Smooth muscle cell (in vitro differentiated cells): Measurements from ENCODE around the gene PHKA1. TPM values are rescaled to one million over a fixed set of nuclear protein-coding genes. Genes with fewer than 3 reads are reported as not detected.
"Not testable (repeated sequence)": the region's sequence is repeated elsewhere in the genome, so short reads cannot be mapped to it uniquely, and the experiment has no call there.

ENCODE experiments used
- DNase-seq: peaks from one replicate; lab custom pipeline; 2025; ENCODE audit not compliant: unreplicated experiment; lab: John Stamatoyannopoulos, UW
- H2AFZ ChIP-seq: fragments of 200-600 bp; sonication (generic); 2 replicates; pipeline ENCODE4 v1.6.0; 2016; ENCODE audit warnings: antibody characterized with exemption, low read depth, mild to moderate bottlenecking
- H3F3A ChIP-seq: fragments of 200-600 bp; sonication (generic); 2 replicates; pipeline ENCODE4 v1.6.0; 2017; ENCODE audit warnings: antibody characterized with exemption, low read depth
- H3K27ac ChIP-seq: fragments of 200-600 bp; sonication (generic); 2 replicates; pipeline ENCODE4 v1.5.1; 2016; ENCODE audit warnings: low read depth, mild to moderate bottlenecking
- H3K27me3 ChIP-seq: fragments of 200-600 bp; sonication (generic); 2 replicates; pipeline ENCODE4 v1.6.1; 2016; ENCODE audit warnings: low read depth, mild to moderate bottlenecking
- H3K36me3 ChIP-seq: fragments of 200-600 bp; sonication (generic); 2 replicates; pipeline ENCODE4 v1.5.1; 2016; ENCODE audit warnings: low read depth
- H3K4me1 ChIP-seq: fragments of 200-600 bp; sonication (generic); 2 replicates; pipeline ENCODE4 v1.5.1; 2016; ENCODE audit warnings: low read depth
- H3K4me2 ChIP-seq: fragments of 200-600 bp; sonication (generic); 2 replicates; pipeline ENCODE4 v1.6.0; 2016; ENCODE audit warnings: mild to moderate bottlenecking
- H3K4me3 ChIP-seq: fragments of 200-600 bp; sonication (generic); 2 replicates; pipeline ENCODE4 v1.5.1; 2016; ENCODE audit warnings: mild to moderate bottlenecking
- H3K79me2 ChIP-seq: fragments of 200-600 bp; sonication (generic); 2 replicates; pipeline ENCODE4 v1.6.0; 2016; ENCODE audit warnings: low read depth, mild to moderate bottlenecking
- H3K9ac ChIP-seq: fragments of 200-600 bp; sonication (generic); 2 replicates; pipeline ENCODE4 v1.6.0; 2016; ENCODE audit warnings: low read depth
- H3K9me3 ChIP-seq: fragments of 200-600 bp; sonication (generic); replicated peaks from 2 replicates; pipeline ENCODE4 v1.5.1; 2016; ENCODE audit warnings: low read depth
- H4K20me1 ChIP-seq: fragments of 200-600 bp; sonication (generic); 2 replicates; pipeline ENCODE4 v1.6.0; 2016; ENCODE audit warnings: low read depth
- CTCF ChIP-seq: fragments of 200-600 bp; sonication (generic); IDR thresholded peaks from 2 replicates; pipeline ENCODE4 v1.5.1; 2017; ENCODE audit warnings: borderline replicate concordance, mild to moderate bottlenecking, antibody characterized with exemption; ENCODE audit not compliant: insufficient read depth, poor library complexity, severe bottlenecking
- WGBS: methylation state at CpG from one replicate; pipeline ENCODE4 v1.1.7; 2016; ENCODE audit warnings: low lambda C conversion rate; 5-methylcytosine and 5-hydroxymethylcytosine counted together
- polyA plus RNA-seq: library from polyadenylated mRNA; unstranded; fragments of >200 nt; fragmentation: Nextera tagmentation; extraction: Ambion mirVana; gene quantifications from 2 replicates; pipeline ENCODE4 v1.2.1, GENCODE V29; 2016
- total RNA-seq: library from RNA; depleted of rRNA; stranded (reverse); fragments of >200 nt; gene quantifications from 2 replicates; pipeline ENCODE4 v1.2.3, GENCODE V29; 2014

PHKA1 gene
- total and polyA plus RNA-seq, 2 experiments from 2014 or later = 4.5 to 7.9 TPM

DNA sequence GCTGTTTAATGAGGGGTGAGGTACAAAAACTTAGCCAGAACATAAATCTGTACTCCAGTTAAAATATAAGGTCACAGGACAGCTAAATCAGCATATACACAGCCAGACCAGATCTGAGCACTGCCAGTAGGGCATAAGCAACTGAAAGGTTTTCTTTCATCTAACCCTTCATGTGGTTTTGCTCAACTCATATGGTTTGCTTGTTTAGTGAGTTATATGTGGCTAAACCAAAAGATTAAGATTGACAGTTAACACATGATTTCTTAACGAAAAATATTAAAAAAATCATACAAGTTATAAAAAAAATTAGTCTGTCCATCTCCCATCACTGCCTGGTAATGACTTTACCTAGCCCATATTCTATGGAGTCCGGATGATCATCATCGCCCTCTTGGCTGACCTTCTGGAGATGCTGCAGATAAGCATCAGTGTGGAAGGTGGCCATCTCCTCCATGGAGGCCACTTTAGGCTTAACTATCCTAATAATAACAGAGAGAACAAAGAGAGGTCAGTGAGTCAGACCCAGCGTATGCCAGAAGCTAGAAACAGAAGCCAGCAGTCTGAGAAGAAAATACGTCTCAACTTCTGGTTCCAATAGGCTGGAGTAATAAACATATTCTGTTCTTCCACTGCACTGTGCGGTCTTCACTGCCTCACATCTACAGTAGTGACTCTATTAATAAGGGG is 145.6 kb downstream of the PHKA1 start:
- no peak overlapping the region for H3K4me3 ChIP-seq
- DNase-seq = no peak
- H3K27ac ChIP-seq = no peak overlapping the region
- H3K9me3 ChIP-seq = no peaks in the 10 kb centered on the region
- peaks cover 4% of the 10 kb centered on the region for H3K36me3 ChIP-seq
- H3K4me2 ChIP-seq = no peak overlapping the region
- peaks cover 4% of the 10 kb centered on the region for H3K79me2 ChIP-seq
- WGBS = 80% methylated on average over 6 of the region's 6 CpGs
- TF ChIP-seq CTCF = no peak
- no peaks in the 10 kb centered on the region for H3F3A ChIP-seq
- H3K4me1 ChIP-seq = no peaks in the 10 kb centered on the region
- H3K27me3 ChIP-seq = no peaks in the 10 kb centered on the region
- no peaks in the 10 kb centered on the region for H4K20me1 ChIP-seq
- no peak overlapping the region for H3K9ac ChIP-seq
- no peak overlapping the region for H2AFZ ChIP-seq

- Histone ChIP-seq H3K36me3 (peaks cover 4% of the 10 kb centered on the region), H3K27me3 (no peaks in the 10 kb centered on the region), H3K9ac (no peak overlapping the region), H3K4me3 (no peak overlapping the region), H3F3A (no peaks in the 10 kb centered on the region), H3K4me1 (no peaks in the 10 kb centered on the region), H2AFZ (no peak overlapping the region), H4K20me1 (no peaks in the 10 kb centered on the region), H3K79me2 (no peaks in the 10 kb centered on the region), H3K4me2 (no peak overlapping the region), H3K9me3 (no peaks in the 10 kb centered on the region), H3K27ac (no peak overlapping the region)
- DNase-seq = no peak
- no peak for TF ChIP-seq CTCF
- WGBS = 69% methylated on average over 2 of the region's 2 CpGs
These were observed 147.7 kb downstream of the PHKA1 start for GRCh38 chrX:72566448-72566847.

DNA sequence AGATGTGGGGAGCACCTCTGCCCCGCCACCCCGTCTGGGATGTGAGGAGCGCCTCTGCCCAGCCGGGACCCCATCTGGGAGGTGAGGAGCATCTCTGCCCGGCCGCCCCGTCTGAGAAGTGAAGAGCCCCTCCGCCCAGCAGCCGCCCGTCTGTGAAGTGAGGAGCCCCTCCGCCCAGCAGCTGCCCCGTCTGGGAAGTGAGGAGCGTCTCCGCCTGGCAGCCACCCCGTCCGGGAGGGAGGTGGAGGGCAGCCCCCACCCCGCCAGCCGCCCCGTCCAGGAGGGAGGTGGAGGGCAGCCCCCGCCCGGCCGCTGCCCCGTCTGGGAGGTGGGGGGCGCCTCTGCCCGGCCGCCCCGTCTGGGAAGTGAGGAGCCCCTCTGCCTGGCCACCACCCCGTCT is 154.5 kb downstream of the PHKA1 start:
- not testable (repeated sequence) for DNase-seq, H3K4me3 ChIP-seq

GRCh38 chrX:72554448-72555140 is 159.5 kb downstream of the PHKA1 start:
- Histone ChIP-seq H3K4me3 (peak overlapping the region; percentile 10), H3K9ac (no peak overlapping the region), H3K36me3 (no peaks in the 10 kb centered on the region), H3K9me3 (peaks cover 3% of the 10 kb centered on the region), H2AFZ (no peak overlapping the region), H3K27me3 (no peaks in the 10 kb centered on the region), H3K27ac (no peak overlapping the region), H3K79me2 (no peaks in the 10 kb centered on the region), H4K20me1 (peaks cover 9% of the 10 kb centered on the region), H3K4me2 (no peak overlapping the region), H3K4me1 (no peaks in the 10 kb centered on the region), H3F3A (no peaks in the 10 kb centered on the region)
- TF ChIP-seq CTCF = no peak
- WGBS = 34% methylated on average over 15 of the region's 16 CpGs
- DNase-seq = no peak

More for the DNA sequence above, 154.5 kb downstream of the PHKA1 start:
- not testable (repeated sequence) for H3K4me1 ChIP-seq, H2AFZ ChIP-seq, H3K9me3 ChIP-seq, H3K79me2 ChIP-seq, H3K4me2 ChIP-seq, H3F3A ChIP-seq, H3K9ac ChIP-seq, H3K36me3 ChIP-seq, H4K20me1 ChIP-seq, H3K27ac ChIP-seq, H3K27me3 ChIP-seq
- 97% methylated on average over 18 of the region's 28 CpGs for WGBS

GRCh38 chrX:72552443-72552842 is 161.7 kb downstream of the PHKA1 start:
- H3F3A ChIP-seq, H3K79me2 ChIP-seq, H3K4me1 ChIP-seq, H3K27ac ChIP-seq, H2AFZ ChIP-seq, H4K20me1 ChIP-seq, H3K4me3 ChIP-seq, H3K4me2 ChIP-seq, H3K36me3 ChIP-seq, H3K9ac ChIP-seq, DNase-seq, H3K9me3 ChIP-seq, H3K27me3 ChIP-seq: not testable (repeated sequence)
- 88% methylated on average over 6 of the region's 6 CpGs for WGBS
